H1 (cell line): ENCODE results near the gene FREM2.

Experiments
- CTCF ChIP-seq, 3 experiments: IDR thresholded peaks; 1 replicate in 2 of 3; 2 replicates in 1 of 3; pipeline versions ENCODE4 v1.5.1 to v1.6.1; 2011; ENCODE audit warnings: low read length in 3 of 3, mild to moderate bottlenecking in 3 of 3, inconsistent platforms in 2 of 3, low read depth in 1 of 3, moderate library complexity in 1 of 3; ENCODE audit not compliant: insufficient read depth in 1 of 3; ENCODE audit errors: control extremely low read depth in 1 of 3
- EZH2 ChIP-seq: fragments of 200-600 bp; sonication (generic); IDR thresholded peaks from 2 replicates; pipeline ENCODE4 v1.7.1; 2012; ENCODE audit warnings: low read depth, mild to moderate bottlenecking, moderate library complexity, low read length, inconsistent platforms; ENCODE audit not compliant: severe bottlenecking
- FOSL1 ChIP-seq: IDR thresholded peaks from 2 replicates; pipeline ENCODE4 v1.6.1; 2011; ENCODE audit warnings: mild to moderate bottlenecking, low read depth, low read length, moderate library complexity; ENCODE audit not compliant: insufficient read depth
- MAX ChIP-seq: IDR thresholded peaks from 2 replicates; pipeline ENCODE4 v1.6.1; 2012; ENCODE audit warnings: inconsistent platforms
- POLR2A ChIP-seq, 2 experiments: IDR thresholded peaks; 1 replicate in 1 of 2; 2 replicates in 1 of 2; pipeline ENCODE4 v1.6.1; 2011; ENCODE audit warnings: low read depth in 2 of 2, low read length in 2 of 2, mild to moderate bottlenecking in 2 of 2; ENCODE audit errors: control extremely low read depth in 1 of 2
- POLR2AphosphoS5 ChIP-seq: IDR thresholded peaks from 2 replicates; pipeline ENCODE4 v1.6.1; 2011; ENCODE audit warnings: low read depth, low read length
- SAP30 ChIP-seq: fragments of 300-600 bp; sonication (generic); IDR thresholded peaks from 2 replicates; pipeline ENCODE4 v1.7.1; 2012; ENCODE audit warnings: low read length, moderate library complexity, mild to moderate bottlenecking, inconsistent platforms; ENCODE audit not compliant: insufficient read depth, insufficient replicate concordance
- SIN3A ChIP-seq, 2 experiments: IDR thresholded peaks in 1 of 2; conservative IDR thresholded peaks in 1 of 2; 2 replicates each; pipeline ENCODE4 v1.6.1; 2011 to 2012; ENCODE audit warnings: low read length in 2 of 2, improper control_type of control experiment in 1 of 2, low read depth in 1 of 2, mild to moderate bottlenecking in 1 of 2
- SP4 ChIP-seq: IDR thresholded peaks from 2 replicates; pipeline ENCODE4 v1.6.1; 2012; ENCODE audit warnings: low read length, inconsistent platforms
- ZNF274 ChIP-seq: IDR thresholded peaks from 2 replicates; pipeline ENCODE4 v1.7.0; 2012; ENCODE audit warnings: low read length, borderline replicate concordance; ENCODE audit errors: extremely low read depth

GRCh38 chr13:38777347-38778119, 90.7 kb downstream of the FREM2 start:
- TF ChIP-seq POLR2A (IDR thresholded peaks at IDR 0.05; ENCODE audit: control extremely low read depth in 1 of 2, low read depth in 2 of 2, low read length in 2 of 2) = no peak
- no peak for TF ChIP-seq SAP30
- TF ChIP-seq CTCF (IDR thresholded peaks at IDR 0.05; ENCODE audit: control extremely low read depth in 1 of 3, insufficient read depth in 1 of 3, low read depth in 1 of 3, low read length in 3 of 3) = no peak
- no peak for TF ChIP-seq SIN3A (conservative IDR thresholded peaks at IDR 0.05 in 1 of 2, IDR thresholded peaks at IDR 0.05 in 1 of 2; ENCODE audit: low read depth in 1 of 2, low read length in 2 of 2)
- TF ChIP-seq FOSL1 = no peak
- TF ChIP-seq ZNF274 = no peak
- TF ChIP-seq POLR2AphosphoS5 = no peak
- TF ChIP-seq EZH2 = no peak
- TF ChIP-seq MAX = no peak
- no peak for TF ChIP-seq SP4
